HPDE6-E6E7 (cell line): Measurements from ENCODE around the gene NLRC5.
"Not testable (repeated sequence)": the region's sequence is repeated elsewhere in the genome, so short reads cannot be mapped to it uniquely, and the experiment has no call there.

Experiments used
- DNase-seq: peaks from one replicate; pipeline ENCODE4 v3.0.0; 2011; ENCODE audit warnings: missing footprints; ENCODE audit errors: extremely low spot score

NLRC5 gene

GRCh38 chr16:56983211-56983751 is 6.1 kb upstream of the NLRC5 start:
- no peak for DNase-seq

- no peak for DNase-seq
Observed at GRCh38 chr16:56984639-56985038, 4.7 kb upstream of the NLRC5 start.

- DNase-seq = peak; percentile 97
Observed at GRCh38 chr16:56985288-56985961, 3.9 kb upstream of the NLRC5 start.

- no peak for DNase-seq
Observed at GRCh38 chr16:56985962-56986360, 3.4 kb upstream of the NLRC5 start.

GRCh38 chr16:56986361-56986760 is 3.0 kb upstream of the NLRC5 start:
- no peak for DNase-seq

- DNase-seq = not testable (repeated sequence)
Observed at GRCh38 chr16:56986908-56987307, 2.4 kb upstream of the NLRC5 start.

- DNase-seq = no peak
Observed at GRCh38 chr16:56987692-56988091, 1.7 kb upstream of the NLRC5 start.

GRCh38 chr16:56988161-56988947 is 1.0 kb upstream of the NLRC5 start:
- no peak for DNase-seq

GRCh38 chr16:56989988-56990387 is 631 bp downstream of the NLRC5 start:
- DNase-seq = no peak

GRCh38 chr16:56990407-56991286 is 1.3 kb downstream of the NLRC5 start:
- no peak for DNase-seq

- DNase-seq = not testable (repeated sequence)
Observed at GRCh38 chr16:56992431-56992830, 3.1 kb downstream of the NLRC5 start.

GRCh38 chr16:56993204-56993603 is 3.8 kb downstream of the NLRC5 start:
- no peak for DNase-seq

GRCh38 chr16:56994311-56994710 is 5.0 kb downstream of the NLRC5 start:
- DNase-seq = no peak

GRCh38 chr16:56995136-56995805 is 5.9 kb downstream of the NLRC5 start:
- DNase-seq = no peak

GRCh38 chr16:56997264-56997663 is 7.9 kb downstream of the NLRC5 start:
- no peak for DNase-seq

- no peak for DNase-seq
Observed at GRCh38 chr16:56997931-56998330, 8.6 kb downstream of the NLRC5 start.

GRCh38 chr16:56998352-56998751 is 9.0 kb downstream of the NLRC5 start:
- DNase-seq = no peak

GRCh38 chr16:56998861-56999260 is 9.5 kb downstream of the NLRC5 start:
- no peak for DNase-seq

GRCh38 chr16:56999409-57000270 is 10.3 kb downstream of the NLRC5 start:
- no peak for DNase-seq

- DNase-seq = peak; percentile 92
Observed at GRCh38 chr16:57000271-57001025, 11.1 kb downstream of the NLRC5 start.
